CD4-positive, alpha-beta T cell treated with Interleukin-6 for 4 hours (primary cell): ENCODE results near the gene MPV17L.
"Not testable (repeated sequence)": the region's sequence is repeated elsewhere in the genome, so short reads cannot be mapped to it uniquely, and the experiment has no call there.

ENCODE experiments used
- DNase-seq: peaks from one replicate; pipeline ENCODE4 v3.0.0-alpha.2; 2020; ENCODE audit warnings: mixed read lengths

The MPV17L gene

DNA sequence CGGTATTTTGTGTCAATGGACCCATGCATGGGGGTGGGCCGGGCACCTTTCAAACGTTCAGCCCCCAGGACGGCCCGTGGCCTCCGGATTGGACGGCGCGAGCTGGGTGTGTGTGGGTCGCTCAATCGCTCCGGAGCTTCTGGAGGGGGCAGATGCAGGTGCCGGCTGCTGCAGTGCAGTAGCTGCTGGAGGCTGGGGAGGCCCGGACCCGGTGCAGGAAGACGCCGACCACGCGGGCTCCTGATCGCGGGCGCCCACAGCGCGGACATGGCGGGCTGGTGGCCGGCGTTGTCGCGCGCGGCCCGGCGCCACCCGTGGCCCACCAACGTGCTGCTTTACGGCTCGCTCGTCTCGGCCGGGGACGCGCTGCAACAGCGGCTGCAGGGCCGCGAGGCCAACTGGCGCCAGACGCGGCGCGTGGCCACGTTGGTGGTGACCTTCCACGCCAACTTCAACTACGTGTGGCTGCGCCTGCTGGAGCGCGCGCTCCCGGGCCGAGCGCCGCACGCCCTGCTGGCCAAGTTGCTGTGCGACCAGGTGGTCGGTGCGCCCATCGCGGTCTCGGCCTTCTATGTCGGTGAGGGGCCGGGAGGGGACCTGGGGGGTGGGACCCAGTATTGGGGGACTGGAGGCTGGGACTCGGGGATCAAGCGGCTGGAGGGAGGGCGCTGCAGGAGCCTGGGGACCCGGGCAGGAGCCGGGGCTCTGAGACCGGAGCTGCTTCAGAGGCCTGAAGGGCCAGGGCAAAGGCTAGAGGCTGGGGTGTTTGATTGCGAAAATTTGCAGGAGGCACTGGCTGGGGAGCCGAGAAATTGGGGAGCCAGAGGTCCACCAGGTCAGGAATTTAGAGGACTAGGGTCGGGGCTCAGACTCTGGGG lies at the start of gene MPV17L:
Gene MPV17L, plus strand, starts transcription at position 124 of the 878 bp plus-strand sequence. Its CDS starts 144 bp downstream, at position 268.
- DNase-seq: not testable (repeated sequence)

DNA sequence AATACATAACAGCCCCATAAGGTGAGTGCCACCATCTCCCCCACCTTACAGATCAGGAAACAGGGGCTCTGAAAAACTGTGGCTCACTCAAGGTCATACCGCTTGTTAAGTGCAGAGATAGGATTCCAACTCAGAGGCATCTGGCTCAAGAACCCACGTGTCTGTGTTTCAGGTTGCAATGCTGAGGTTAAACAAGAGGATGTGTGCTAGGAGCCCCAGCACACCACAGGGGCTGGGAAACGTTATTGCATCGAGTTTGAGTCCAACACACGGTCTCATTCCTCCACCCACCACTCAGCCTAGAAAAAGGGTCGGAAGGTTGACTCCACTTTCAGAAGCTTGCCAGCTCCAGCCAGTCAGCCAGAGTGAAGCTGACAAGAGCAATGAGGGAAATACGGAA lies 46.8 kb upstream of the MPV17L start:
- DNase-seq: not testable (repeated sequence)

DNA sequence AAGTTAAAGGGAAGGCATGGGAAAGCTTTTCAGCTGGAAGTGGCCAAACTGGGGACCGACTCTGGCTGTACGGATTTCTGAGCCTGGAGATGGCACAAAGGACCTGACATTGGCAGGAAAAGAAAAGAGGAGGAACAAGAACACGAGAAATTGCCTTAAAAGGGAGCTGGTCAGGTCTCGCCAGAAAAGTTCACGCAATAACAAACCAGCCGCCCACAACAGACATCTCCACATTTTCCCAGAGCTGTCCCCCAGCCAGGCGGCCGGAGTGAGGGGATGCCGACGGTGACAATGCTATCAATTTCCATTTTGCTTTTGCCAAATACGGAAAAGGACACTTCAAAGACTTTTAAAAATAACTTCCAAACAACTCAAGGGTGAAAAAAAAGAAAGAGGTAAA lies 44.3 kb upstream of the MPV17L start:
- not testable (repeated sequence) for DNase-seq

DNA sequence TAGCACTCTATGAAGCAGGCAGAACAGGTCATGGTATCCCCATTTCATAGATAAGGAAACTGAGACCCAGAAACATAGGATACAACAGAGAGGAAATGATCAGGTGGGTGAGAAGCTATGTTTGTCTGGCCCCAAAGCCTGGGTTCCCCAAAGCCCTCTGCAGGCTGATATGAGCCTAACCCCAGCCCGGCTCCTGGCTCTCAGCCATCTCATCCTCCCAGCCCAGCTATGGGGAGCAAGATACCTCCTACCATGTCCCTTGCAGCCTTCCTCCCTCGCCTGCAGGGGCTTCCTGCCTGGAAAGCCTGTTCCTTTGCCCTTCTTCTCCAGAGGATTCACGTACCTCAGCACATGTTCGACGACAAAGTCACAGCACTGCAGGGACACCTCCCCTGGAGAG lies 43.8 kb upstream of the MPV17L start:
- DNase-seq: not testable (repeated sequence)

DNA sequence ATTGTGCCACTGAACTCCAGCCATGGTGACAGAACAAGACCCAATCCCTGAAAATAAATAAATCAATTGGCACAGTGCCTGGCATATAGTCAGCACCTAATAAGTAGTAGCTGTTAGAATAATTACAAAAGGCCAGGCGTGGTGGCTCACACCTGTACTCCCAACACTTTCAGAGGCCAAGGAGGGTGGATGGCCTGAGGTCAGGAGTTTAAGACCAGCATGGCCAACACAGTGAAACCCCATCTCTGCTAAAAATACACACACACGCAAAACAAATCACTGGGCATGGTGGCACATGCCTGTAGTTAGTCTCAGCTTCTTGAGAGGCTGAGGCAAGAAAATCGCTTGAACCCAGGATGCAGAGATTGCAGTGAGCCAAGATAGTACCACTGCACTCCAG lies 42.7 kb upstream of the MPV17L start:
- DNase-seq: not testable (repeated sequence)

DNA sequence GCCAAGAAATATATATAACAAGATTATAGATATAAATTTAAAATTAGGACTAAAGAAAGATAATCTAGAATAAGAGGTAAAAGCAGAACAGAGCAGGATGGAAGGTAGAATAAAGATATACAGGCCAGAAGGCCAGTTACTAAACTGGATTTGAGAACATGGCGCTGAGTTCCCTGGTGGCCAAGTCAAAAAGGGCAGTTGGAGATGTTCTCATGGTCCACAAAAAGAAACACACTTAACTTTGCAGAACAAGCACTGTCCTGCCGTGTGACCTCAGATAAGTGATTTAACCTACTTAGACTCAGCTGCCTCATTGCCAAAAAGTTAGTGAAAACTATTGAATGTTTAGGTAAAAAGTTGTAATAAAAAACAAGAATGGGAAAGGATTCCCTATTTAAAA lies 40.7 kb upstream of the MPV17L start:
- DNase-seq: not testable (repeated sequence)

DNA sequence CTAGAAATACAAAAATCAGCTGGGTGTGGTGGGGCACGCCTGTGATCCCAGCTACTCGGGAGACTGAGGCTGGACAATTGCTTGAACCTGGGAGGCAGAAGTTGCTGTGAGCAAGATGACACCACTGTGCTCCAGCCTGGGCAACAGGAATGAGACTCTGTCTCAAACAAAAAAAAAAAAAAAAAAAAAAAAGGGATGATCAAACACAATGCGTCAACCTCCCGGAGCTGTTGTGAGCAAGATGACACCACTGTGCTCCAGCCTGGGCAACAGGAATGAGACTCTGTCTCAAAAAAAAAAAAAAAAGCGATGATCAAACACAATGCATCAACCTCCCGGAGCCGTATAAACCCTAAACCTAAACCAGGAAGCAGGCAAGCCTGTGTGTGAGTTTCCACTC lies 38.1 kb upstream of the MPV17L start:
- DNase-seq: not testable (repeated sequence)

DNA sequence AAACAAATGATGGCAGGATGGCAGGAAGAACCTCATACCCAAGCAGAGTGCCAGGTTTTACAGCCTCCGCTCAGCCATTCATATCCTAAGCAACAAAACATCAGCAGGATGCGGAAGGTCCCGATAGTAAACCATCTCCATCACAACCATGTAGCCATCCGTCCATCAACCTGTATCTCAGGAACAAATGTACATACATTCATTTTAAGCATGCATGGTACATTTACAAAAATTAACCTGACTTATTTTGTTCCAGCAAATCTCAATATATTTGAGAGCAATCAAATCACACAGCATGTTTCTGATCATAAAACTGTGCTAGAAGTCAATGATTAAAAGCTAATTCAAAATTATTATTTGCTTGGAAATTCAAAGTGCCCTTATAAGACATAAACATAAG lies 17.4 kb upstream of the MPV17L start, which contains the start of gene NPIPA5:
Gene NPIPA5, minus strand, starts transcription at position 101 of the 400 bp plus-strand sequence. Its CDS starts 0 bp downstream, at position 101.
- DNase-seq: not testable (repeated sequence)

DNA sequence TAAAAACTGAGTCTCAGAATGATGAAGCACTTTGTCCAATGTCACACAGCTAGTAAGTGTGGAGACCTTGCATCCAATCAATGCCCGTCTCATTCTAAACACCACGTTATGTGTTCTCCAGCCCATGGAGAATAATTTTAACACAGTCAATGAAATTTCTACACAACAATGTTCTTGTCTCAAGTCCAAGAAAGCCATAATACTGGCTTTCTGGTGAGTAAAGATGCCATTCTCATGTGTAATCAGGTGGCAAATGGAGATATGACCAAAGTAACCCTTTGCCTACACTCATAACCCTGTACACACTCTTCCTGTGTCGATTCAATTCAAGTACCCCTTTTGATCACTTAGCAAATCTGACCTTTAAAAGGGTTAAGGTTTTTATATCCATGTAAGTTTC lies 12.7 kb upstream of the MPV17L start:
- DNase-seq: not testable (repeated sequence)

DNA sequence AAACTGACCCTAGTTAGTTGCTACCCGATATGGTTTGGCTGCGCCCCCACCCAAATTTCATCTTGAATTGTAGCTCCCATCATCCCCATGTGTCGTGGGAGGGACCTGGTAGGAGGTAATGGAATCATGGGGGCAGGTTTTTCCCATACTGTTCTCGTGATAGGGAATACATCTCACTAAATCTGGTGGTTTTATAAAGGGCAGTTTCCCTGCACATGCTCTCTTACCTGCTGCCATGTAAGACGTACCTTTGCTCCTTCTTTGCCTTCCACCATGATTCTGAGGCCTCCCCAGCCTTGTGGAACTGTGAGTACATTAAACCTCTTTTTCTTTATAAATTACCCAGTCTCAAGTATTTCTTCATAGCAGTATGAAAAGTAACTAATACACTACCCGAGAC lies 7.5 kb upstream of the MPV17L start:
- not testable (repeated sequence) for DNase-seq

DNA sequence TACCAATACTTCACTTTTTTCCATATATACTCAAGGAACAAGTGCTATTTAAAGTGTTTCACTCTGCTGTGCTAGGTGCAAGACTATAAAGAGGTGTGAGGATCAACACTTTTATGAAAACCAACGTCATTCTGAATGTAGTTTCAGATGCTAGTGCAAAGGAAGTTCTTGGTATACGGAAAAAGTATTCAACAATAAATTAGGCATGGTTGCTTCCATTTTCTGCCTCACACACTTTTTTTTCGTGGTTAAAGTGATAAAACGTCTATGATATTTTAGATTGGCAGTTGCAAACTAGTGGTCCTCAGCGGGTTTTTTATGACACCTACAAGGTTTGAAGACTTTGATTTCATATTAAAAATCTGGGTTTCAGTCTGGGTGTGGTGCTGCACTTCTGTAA lies 5.6 kb upstream of the MPV17L start:
- DNase-seq: not testable (repeated sequence)

DNA sequence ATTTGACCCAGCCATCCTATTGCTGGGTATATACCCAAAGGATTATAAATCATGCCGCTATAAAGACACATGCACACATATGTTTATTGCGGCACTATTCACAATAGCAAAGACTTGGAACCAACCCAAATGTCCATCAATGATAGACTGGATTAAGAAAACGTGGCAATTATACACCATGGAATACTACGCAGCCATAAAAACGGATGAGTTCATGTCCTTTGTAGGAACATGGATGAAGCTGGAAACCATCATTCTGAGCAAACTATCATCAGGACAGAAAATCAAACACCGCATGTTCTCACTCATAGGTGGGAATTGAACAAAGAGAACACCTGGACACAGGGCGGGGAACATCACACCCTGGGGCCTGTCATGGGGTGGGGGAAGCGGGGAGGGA lies 2.5 kb upstream of the MPV17L start:
- not testable (repeated sequence) for DNase-seq

DNA sequence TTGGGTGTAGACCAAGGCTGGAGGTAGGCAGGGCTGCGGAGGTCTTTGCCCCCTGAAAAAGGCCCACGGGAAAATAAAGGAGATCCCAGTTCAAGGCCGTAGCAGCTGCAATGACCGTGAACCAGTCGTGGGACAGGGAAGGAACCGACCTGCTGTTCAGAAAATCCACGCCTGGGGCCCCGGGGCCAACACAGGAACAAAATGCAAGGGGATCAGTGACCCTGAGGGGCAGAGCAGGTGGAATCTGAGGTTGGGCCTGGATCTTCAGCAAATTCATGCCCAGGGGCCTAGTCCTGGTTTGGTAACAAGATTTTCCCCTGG lies 915 bp downstream of the MPV17L start:
- DNase-seq: not testable (repeated sequence)

DNA sequence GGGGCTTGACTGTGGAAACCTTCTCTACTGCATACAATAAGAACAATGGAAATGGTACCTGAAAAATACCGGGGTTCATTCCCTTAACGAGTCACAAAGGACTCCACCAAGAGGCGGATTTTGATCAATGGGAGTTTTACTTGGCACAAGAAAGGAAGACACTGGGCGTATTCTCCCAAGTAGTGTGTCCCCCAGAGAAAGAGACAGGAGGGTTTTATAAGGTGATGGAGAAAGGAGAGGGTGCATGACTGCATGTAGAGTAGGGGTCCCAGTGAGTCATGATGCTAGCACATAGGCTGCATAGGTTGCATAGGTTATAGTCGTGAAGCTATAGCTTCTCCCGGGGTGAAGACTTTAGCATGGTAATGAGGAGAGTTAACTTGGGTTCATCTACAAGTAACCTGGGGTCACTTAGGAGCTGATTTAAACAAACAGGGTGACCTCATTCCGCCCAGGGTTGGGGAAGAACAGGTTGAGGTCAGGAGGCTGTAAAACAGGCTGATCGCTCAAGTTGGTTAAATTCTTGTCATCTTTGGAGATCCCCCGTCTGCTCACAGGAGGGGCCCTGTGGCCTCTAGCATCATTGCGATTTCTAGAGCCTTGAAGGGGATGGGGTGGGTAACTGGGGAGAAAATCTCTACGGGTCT lies 1.5 kb downstream of the MPV17L start:
- no peak for DNase-seq

DNA sequence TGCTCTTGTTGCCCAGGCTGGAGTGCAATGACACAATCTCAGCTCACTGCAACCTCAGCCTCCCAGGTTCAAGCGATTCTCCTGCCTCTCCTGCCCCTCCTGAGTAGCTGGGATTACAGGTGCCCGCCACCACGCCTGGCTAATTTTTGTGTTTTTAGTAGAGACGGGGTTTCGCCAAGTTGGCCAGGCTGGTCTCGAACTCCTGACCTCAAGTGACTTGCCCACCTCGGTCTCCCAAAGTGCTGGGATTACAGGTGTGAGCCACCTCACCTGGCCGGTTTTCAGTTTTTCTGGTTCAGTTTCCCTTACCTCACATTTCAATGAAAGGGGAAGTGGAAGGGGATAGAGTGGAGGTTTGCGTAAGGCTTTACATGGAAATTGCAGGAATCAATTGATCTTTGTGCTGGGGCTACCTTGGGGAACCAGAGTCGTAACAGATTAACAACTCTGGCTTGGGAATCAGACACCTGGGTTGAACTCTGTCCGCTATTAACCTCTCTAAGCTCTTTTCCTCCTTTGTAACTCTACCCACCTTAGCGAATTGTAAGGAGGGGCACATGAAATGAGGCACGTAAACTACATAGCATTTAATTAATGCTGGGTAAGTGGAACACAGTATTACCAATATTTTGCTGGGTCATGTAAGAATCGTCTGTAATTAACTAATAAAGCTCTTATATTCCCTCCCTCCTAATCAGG lies 3.2 kb downstream of the MPV17L start:
- DNase-seq: no peak

DNA sequence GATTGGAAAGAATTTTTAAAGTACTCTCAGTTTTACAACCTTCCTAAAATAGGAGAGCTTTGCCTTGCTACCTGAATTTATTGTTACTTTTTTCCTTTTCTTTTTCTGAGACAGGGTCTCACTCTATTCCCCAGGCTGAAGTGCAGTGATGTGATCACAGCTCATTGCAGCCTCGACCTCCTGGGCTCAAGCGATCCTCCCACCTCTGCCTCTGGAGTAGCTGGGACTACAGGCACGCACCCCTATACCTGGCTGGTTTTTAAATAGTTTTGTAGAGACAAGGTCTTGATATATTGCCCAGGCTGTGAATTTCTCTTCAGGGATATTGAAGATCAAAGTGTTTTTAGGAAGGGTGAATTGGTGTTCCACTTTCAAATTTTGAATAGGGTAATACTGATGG lies 3.8 kb downstream of the MPV17L start:
- DNase-seq: no peak

DNA sequence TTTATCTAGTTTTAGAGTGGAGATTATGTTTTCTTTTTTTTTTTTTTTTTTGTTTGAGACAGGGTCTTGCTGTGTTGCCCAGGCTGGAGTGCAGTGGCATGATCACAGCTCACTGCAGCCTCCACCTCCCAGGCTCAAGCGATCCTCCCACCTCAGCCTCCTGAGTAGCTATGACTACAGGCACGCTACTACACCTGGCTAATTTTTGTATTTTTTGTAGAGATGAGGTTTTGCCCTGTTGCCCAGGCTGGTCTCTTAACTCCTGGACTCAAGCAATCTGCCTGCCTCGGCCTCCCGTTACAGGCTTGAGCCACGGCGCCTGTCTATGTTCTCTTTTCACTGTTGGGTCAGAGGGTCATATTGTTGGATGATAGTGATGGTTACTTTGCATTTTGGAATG lies 4.8 kb downstream of the MPV17L start:
- not testable (repeated sequence) for DNase-seq

DNA sequence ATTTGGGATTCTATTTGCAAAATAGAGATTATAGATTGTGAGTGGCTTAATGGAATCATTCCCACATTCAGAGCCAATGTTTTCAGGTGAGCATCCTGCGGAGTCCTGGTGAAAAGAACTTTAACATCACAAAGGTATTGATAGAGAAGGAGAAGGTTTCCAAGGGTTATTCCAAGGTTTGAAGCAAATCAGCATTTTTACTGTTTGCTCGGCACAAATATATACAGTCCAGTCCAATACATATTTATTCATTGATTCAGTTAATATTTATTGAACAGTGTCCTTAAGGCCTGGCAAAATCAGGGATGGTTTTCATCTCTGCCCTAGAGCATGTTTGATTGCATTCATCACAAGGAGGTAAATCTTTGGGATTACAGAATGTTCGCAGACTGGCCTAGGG lies 6.4 kb downstream of the MPV17L start:
- DNase-seq: no peak

DNA sequence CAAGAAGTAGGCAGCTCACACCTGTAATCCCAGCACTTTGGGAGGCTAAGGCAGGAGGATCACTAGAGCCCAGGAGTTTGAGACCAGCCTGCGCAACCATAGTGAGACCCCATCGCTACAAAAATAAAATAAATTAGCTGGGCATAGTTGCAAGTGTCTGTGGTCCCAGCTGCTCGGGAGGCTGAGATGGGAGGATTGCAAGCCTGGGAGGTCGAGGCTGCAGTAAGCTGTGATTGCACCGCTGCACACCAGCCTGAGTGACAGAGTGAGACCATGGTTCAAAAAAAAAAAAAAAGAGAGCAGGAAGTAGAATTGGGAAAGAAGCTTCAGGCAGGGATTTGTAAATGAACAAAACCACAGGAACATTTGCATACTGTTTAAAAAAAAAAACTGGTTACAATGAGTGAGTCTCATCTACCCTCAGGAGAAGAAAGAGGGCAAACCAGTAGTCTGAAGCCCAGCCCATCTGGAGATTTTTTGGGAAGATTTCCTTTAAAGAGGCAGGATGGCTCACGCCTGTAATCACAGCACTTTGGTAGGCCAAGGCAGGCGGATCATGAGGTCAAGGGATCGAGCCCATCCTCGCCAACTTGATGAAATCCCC lies 7.9 kb downstream of the MPV17L start:
- no peak for DNase-seq

DNA sequence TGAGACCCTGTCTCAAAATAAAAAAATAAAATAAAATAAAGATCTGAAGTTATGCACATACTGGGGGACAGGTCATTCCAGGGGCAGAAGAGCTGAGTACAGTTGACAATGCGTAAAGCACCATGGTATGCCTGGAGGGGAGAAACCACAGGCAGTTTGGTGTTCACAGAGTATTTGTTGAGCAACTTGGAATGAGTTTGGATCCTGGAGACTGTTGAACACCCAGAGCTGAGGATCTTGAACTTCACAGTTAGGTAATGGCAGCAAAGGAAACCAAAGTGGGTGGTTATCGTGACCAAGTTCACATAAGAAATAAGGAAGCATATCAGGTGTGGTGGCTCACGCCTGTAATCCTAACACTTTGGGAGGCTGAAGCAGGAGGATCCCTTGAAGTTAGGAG lies 8.5 kb downstream of the MPV17L start:
- not testable (repeated sequence) for DNase-seq

DNA sequence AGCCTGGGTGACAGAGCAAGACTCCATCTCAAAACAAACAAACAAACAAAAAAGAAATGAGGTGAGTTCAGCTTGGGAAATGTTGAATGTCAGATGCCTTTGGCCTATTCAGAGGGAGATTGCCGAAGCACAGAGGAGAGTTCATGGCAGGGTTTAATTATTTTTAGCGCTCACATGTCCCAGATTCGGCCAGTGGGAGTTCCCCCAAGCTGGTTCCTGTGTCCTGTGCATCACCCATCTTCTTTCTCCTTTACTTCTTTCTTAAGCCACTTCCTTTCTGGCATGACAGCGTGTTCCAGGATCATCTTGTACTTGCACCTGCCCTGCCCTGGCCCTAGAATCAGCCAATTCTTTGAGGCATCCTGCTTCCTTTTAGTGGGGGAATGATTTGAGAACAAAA lies 9.2 kb downstream of the MPV17L start:
- DNase-seq: no peak

DNA sequence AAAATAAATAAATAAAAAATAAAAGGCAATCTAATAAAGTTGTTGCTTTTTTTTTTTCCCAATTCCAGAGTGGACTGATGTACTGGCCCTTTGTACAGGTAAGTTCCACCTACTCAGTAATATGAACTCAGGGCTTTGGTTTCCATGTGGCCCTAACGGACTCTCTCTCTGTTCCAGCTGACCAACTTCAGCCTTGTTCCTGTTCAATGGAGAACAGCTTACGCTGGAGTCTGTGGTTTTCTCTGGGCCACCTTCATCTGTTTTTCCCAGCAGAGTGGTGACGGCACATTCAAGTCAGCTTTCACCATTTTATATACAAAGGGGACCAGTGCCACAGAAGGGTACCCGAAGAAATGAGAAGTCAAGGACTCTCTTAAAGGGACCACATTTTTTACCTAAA lies 12.2 kb downstream of the MPV17L start:
- not testable (repeated sequence) for DNase-seq

DNA sequence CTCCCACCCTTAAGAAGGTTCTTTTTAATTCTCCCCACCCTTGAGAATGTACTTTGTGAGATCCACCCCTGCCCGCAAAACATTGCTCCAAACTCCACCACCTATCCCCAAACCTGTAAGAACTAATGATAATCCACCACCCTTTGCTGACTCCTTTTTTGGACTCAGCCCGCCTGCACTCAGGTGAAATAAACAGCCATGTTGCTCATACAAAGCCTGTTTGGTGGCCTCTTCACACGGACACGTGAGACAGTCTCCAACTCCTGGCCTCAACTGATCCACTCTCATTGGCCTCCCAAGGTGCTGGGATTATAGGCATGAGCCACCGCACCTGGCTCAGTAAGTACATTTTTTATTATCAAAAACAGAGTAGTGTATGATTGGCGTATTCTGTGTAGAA lies 13.9 kb downstream of the MPV17L start:
- not testable (repeated sequence) for DNase-seq
